ENCODE measurements around the gene PDE4D.
"Not testable (repeated sequence)": the region's sequence is repeated elsewhere in the genome, so short reads cannot be mapped to it uniquely, and the experiment has no call there.

The PDE4D gene

DNA sequence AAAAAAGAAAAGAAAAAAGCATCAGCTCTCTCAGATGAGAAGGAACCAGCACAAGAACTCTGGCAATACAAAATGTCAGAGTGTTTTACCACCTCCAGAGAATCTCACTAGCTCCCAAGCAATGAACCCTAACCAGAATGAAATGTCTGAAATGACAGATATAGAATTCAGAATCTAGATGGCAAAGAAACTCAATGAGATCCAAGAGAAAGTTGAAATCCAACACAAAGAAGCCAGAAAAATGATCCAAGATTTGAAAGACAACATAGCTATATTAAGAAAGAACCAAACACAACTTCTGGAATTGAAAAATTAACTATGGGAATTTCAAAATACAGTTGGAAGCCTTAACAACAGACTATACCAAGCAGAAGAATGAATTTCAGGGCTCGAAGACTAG is 396.3 kb downstream of the PDE4D start:
- DNase-seq = no peak

DNA sequence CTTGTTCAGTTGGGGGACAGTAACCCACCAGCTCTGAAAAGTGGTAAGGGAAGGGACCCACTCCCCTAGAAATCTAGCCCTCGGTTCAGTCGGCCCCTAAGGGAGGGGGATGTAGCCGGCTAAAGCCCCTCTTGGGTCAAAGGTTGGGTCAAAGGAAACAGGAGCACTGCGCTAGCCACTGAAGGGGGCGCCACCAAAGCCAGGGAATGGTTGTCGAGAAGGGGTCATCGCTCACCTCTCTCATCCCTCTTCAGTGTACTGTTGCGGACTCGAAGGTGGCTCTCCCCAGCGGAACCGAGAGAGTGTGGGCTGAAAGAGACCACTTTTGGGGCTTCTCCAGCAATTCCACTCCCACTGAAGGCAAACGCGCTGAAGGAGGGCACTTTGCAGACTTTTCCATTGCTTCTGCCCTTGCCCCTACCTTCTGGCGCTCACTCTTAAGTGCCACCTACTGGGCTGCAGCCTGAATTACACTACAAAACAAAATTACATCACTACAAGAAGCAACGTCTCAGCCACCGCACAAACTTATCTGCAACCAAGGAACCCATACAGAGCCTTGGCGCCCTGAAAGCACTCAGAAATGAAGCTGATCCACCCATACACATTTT is 396.9 kb downstream of the PDE4D start:
- no peak for DNase-seq

- DNase-seq = no peak
Measured at GRCh38 chr5:59491945-59492344, 401.6 kb downstream of the PDE4D start.

DNA sequence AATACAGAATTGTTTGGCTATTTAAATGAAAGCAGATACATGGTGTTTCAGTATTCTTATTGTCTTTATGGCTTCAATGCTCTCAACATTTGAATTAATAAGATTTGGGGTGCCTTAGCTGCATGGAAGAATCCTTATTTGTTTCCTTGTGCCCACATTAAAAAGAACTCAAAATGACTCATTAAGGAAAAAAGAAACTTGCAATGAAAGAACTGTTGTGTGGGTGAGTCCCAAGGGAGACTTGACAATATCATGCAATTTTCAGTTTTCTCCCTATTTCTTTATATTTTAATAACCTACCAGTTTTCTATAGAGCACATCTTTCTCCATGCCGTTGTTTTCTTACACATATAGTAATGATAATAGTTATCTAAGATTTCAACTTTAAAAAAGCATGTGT is 404.0 kb downstream of the PDE4D start:
- DNase-seq = no peak

DNA sequence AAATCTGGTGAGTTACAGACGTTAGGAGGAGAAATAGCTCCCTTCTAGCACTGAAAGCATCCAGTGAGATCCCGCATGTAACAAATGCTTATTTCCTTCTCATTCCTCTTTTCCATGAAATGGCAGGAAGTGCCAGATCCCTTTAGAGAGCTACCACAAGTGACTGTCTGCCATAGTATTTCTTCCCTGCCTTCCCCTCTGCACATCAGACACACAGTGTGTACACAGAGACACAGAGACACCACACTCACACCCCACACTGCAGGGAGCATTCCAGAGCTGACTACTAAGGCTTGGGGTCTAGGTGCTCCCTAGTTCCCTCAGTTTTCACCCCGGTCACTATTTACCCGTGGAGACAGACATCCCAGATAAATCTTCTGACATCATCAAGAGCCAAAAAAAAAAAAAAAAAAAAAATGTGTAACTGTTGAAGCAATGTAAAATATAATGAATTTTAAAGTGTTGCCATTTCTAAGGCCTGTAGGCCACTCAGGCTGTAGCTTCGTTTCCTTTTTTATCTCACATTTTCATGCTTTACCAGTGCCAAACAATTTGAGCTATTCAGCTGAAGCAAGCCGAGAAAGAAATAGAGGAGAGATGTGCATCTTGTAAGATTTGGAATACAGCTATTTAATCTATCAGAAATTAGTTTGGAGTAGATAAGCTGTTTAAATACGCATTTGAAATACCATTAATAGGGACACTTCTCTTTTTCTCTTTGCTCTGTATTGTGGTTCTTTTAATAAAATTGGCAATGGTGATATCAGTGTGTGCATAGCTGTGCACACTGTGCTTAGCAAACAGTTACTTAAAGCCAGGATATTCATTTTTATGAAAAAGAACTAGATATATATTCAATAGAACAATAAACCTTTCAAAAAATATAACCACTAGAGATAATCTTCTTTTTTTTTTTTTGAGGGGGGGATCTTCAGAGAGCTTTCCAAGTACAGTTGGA is 405.5 kb downstream of the PDE4D start:
- DNase-seq = no peak

GRCh38 chr5:59487068-59487686 is 406.3 kb downstream of the PDE4D start:
- DNase-seq = no peak

GRCh38 chr5:59486508-59486907 is 407.0 kb downstream of the PDE4D start:
- no peak for DNase-seq

- no peak for DNase-seq
Measured at GRCh38 chr5:59485629-59486439, 407.7 kb downstream of the PDE4D start.

DNA sequence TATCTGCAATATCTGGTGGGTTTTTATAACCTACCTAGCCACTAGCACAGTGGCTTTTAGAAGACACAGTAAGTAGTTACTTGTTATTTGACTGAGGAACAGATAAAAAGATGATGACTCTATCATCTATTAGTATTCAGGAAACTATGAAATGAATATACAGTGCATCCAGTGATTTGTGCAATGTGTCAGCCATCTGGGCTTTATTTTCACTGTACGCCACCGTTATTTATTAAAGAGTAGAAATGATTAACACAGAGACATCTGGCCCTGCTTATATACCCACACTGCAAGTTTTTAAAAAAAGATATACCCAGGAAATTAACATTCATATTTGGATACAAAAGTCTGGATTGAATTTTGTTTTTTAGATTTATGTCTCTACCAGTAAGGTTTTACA is 408.4 kb downstream of the PDE4D start:
- no peak for DNase-seq

- DNase-seq = no peak
Measured at GRCh38 chr5:59484618-59485017, 408.9 kb downstream of the PDE4D start.

- no peak for DNase-seq
Measured at GRCh38 chr5:59483971-59484472, 409.5 kb downstream of the PDE4D start.

GRCh38 chr5:59479086-59479485 is 414.4 kb downstream of the PDE4D start:
- no peak for DNase-seq

DNA sequence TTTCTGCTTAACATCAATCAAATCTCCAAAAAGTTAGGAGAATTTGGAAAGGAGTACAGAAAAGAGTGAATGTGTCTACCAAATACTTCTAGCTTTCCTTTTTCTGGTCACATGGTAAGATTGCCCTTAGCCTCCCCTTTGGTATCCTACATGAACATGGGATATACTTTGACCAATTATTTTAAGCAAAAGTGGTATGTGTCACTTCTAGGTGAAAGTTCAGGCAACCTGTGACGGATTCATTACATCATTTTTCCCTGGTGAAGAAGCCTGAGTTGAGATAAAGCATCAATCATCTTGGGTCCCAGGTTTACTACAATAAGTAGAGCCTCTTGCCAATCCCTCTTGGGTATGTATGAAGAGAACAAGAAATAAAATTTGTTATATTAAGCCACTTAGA is 419.2 kb downstream of the PDE4D start:
- no peak for DNase-seq

DNA sequence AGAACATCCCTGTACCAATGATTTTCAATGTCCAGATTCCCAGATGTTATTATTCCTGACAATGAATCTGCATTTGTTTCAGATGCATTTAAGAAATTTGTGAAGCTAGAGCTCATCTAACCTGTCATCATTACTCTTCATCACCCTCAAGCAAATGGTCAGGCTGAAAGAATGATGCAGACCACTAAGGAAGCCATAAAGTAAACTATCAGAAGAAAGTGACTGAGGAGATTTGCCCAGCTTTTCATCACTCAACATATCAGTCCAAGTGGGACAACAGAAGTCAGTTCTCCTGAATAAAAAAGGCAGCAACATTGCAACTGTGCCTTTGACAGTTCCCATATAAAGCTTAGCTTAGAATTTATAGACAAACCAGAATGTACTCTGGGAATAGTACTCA is 419.9 kb downstream of the PDE4D start:
- DNase-seq = no peak

DNA sequence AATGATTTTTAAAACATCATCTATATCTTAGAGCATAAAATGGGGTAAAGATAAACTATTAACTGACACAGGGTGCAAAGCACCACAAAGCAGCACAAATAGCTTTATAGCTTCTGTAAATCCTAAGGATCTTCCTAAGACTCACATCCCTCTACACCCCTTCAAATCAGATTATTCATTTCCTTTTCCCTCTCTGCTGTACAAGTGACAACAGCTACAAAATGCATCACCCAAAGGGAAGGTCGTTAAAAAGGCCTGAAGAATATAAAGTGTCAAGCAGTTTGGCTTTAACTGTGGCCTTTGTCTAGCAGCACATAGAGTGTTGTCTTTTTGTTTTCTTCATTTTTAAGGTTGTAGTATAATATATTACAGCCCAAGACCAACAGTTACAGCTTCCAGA is 422.1 kb downstream of the PDE4D start:
- DNase-seq = no peak

DNA sequence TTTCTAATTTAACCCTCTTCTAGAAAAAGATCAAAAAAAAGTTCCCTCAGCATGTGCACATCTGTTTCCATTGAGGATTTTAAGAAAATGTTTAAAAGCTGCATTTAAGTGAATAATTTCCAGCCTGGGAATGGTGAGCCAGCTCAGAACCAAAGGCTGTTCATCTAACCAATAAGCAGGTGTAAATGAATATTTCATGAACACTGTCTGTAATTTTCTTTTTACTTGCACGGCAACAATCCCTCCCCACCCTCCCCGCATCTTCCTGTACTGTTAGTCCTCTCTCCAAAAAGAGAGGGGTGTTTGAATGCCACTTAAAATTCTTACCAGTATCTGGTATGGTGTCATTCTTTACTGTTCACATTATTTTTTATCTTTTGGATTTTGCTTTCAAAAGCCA is 425.6 kb downstream of the PDE4D start:
- DNase-seq = no peak

DNA sequence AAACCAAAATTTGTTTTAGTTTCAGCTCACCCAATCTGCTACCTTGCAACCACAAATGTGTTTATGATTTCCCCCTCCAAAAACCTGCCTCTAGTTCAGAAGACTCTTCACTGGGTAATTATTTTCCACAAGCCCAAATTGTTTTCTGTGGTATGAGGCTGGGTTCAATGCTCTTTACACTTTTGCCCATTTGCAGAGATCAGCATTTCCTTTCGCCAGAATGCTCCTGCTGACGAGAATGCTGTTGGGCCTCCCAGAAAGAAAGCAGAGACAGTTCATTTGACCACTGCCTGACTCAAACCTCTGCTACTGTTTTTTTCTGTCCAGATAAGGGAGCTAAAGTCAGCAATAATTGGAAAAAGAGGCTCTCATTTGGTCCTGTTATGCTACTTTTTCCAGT is 427.3 kb downstream of the PDE4D start:
- no peak for DNase-seq

- no peak for DNase-seq
Measured at GRCh38 chr5:59464969-59465368, 428.6 kb downstream of the PDE4D start.

- not testable (repeated sequence) for DNase-seq
Measured at GRCh38 chr5:59463618-59464166, 429.8 kb downstream of the PDE4D start.

- no peak for DNase-seq
Measured at GRCh38 chr5:59462956-59463355, 430.6 kb downstream of the PDE4D start.

- no peak for DNase-seq
Measured at GRCh38 chr5:59460368-59461153, 433.0 kb downstream of the PDE4D start.
